GM18499 (cell line): ENCODE measurements around the gene CAPN2.
"Not testable (repeated sequence)": the region's sequence is repeated elsewhere in the genome, so short reads cannot be mapped to it uniquely, and the experiment has no call there.

Experiments
- ATAC-seq: cut with Tn5 transposase; IDR thresholded peaks from one replicate; pipeline ENCODE4 v1.9.1; 2021; ENCODE audit warnings: moderate number of reproducible peaks; ENCODE audit not compliant: insufficient read depth, unreplicated experiment

Gene CAPN2

GRCh38 chr1:223733898-223734852 lies 21.8 kb downstream of the CAPN2 start:
- ATAC-seq, result no peak

GRCh38 chr1:223736638-223737037 lies 24.3 kb downstream of the CAPN2 start:
- not testable (repeated sequence) for ATAC-seq

GRCh38 chr1:223737342-223737741 lies 25.0 kb downstream of the CAPN2 start:
- no peak for ATAC-seq

GRCh38 chr1:223738465-223739365 lies 26.4 kb downstream of the CAPN2 start:
- no peak for ATAC-seq

- no peak for ATAC-seq
These were observed 27.2 kb downstream of the CAPN2 start for GRCh38 chr1:223739366-223740037.

- ATAC-seq, result not testable (repeated sequence)
These were observed 27.8 kb downstream of the CAPN2 start for GRCh38 chr1:223740038-223740736.

GRCh38 chr1:223741861-223742260 lies 29.5 kb downstream of the CAPN2 start:
- ATAC-seq, result no peak

GRCh38 chr1:223742856-223743517 lies 30.6 kb downstream of the CAPN2 start:
- ATAC-seq, result no peak

GRCh38 chr1:223745731-223746130 lies 33.4 kb downstream of the CAPN2 start:
- no peak for ATAC-seq

- no peak for ATAC-seq
These were observed 35.5 kb downstream of the CAPN2 start for GRCh38 chr1:223747838-223748335.

GRCh38 chr1:223748405-223748772 lies 36.0 kb downstream of the CAPN2 start:
- ATAC-seq, result no peak

- ATAC-seq, result no peak
These were observed 36.7 kb downstream of the CAPN2 start for GRCh38 chr1:223748773-223749733.

GRCh38 chr1:223750730-223751570 lies 38.6 kb downstream of the CAPN2 start:
- no peak for ATAC-seq

GRCh38 chr1:223751696-223752095 lies 39.4 kb downstream of the CAPN2 start:
- no peak for ATAC-seq

GRCh38 chr1:223752721-223753515 lies 40.6 kb downstream of the CAPN2 start:
- ATAC-seq, result no peak

- ATAC-seq, result no peak
These were observed 42.5 kb downstream of the CAPN2 start for GRCh38 chr1:223754681-223755431.
